HG02938 (cell line): ENCODE results near the gene TBCCD1.
"Not testable (repeated sequence)": the region's sequence is repeated elsewhere in the genome, so short reads cannot be mapped to it uniquely, and the experiment has no call there.

ENCODE experiments used
- ATAC-seq: cut with Tn5 transposase; IDR thresholded peaks from one replicate; pipeline ENCODE4 v1.9.1; 2021; ENCODE audit warnings: mild to moderate bottlenecking, moderate library complexity; ENCODE audit not compliant: unreplicated experiment

Gene TBCCD1

DNA sequence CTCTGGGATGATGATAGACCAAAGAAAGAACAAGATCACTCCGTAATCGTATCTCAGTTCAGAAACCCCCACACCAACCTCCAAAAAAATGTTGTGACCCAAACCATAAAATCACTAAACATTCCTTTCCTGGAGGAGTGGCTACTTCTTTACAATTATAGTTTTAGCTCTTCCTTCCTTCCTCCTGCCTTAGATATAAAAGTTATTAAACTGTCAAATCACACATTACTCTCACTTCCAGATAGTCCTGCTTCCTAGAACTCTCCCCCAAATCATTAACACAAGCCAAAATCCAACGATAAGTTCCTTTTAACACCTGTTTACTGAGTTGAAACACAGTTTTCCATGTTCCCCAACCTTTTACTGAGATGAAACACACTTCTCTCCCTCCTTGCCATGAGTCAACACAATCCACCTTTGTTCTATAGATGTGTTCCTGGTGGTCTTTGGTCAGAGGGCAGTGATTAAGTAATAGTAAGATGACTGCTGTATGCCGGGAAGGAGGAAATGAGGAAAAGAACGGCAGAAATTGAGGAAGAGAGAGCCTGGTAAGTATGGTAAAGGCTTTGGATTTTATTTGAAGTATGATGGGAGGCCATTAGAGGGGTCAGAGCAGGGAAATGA, 14.6 kb downstream of the TBCCD1 start:
- no peak for ATAC-seq

GRCh38 chr3:186551387-186551786, 15.8 kb downstream of the TBCCD1 start:
- no peak for ATAC-seq

- ATAC-seq = no peak
Observed at GRCh38 chr3:186549497-186549896, 17.6 kb downstream of the TBCCD1 start.

DNA sequence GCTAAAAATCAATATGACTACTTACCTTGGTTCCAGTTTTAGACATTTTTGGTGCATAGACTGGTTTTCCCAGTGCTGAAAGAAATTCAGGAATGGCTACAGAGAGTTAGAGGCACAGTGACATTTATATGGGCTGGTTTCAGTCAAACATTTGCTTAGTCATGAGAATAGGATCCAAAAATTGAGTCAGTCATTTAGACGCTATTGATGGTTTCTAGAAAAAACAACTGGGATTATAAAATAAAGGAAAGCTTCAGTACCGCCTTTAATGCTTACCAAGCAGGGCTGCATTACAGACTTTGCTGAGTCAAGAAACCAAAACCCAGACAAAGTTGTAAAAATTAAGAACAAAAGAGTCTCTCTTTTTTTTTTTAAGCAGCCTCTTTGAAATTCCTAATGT, 22.9 kb downstream of the TBCCD1 start, which contains the start of gene CRYGS:
TSS of gene CRYGS (minus strand) at position 100 of the 400 bp plus-strand sequence. CDS start at position 46, 54 bp downstream.
- ATAC-seq = no peak

DNA sequence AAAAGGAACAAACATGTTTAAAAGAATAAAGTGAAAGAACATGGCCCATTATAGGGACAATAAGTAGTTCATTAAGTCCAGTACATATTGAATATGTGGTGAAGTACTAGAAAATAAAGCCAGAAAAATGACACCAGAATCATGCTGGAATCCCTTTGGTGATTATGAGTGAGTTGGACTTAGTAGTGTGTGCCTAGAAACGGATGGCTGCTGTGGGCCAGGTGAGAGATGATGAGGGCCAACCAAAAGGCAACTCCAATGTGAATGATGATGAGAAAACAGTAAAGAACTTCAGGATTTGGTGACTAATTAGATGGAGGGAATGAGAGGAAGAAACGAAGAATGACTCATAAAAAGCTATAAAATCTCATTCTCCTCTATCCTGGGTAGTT, 26.3 kb downstream of the TBCCD1 start:
- no peak for ATAC-seq

DNA sequence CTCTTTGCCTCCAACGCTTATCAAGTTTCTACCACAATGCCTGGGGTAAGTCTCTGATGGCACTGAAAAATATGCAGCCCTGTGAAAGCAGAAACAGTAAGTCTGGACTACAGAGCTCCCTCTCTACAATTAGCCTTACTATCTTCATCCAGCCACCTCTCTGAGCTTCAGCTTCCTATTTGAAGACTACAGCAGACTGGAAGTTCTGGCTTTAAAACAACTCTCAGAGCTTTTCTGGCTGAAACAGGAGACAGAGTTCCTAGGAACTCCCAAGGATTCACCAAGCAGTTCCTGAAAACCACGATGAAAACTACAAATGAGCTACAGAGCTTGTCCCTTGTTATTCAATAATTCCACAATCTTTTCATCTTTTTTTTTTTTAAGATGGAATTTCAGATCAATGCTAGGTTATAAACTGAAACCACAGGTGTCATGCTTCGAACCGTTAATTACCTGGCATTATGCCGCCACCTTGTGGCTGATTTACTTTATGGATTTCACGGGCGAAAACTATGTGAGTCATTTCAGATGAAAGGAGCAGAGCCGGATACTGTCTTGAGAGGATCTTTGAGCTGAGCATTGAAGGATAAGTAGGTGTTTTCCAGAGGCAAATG, 26.8 kb downstream of the TBCCD1 start:
- ATAC-seq = no peak

- ATAC-seq = no peak
Observed at GRCh38 chr3:186538779-186539178, 28.4 kb downstream of the TBCCD1 start.

DNA sequence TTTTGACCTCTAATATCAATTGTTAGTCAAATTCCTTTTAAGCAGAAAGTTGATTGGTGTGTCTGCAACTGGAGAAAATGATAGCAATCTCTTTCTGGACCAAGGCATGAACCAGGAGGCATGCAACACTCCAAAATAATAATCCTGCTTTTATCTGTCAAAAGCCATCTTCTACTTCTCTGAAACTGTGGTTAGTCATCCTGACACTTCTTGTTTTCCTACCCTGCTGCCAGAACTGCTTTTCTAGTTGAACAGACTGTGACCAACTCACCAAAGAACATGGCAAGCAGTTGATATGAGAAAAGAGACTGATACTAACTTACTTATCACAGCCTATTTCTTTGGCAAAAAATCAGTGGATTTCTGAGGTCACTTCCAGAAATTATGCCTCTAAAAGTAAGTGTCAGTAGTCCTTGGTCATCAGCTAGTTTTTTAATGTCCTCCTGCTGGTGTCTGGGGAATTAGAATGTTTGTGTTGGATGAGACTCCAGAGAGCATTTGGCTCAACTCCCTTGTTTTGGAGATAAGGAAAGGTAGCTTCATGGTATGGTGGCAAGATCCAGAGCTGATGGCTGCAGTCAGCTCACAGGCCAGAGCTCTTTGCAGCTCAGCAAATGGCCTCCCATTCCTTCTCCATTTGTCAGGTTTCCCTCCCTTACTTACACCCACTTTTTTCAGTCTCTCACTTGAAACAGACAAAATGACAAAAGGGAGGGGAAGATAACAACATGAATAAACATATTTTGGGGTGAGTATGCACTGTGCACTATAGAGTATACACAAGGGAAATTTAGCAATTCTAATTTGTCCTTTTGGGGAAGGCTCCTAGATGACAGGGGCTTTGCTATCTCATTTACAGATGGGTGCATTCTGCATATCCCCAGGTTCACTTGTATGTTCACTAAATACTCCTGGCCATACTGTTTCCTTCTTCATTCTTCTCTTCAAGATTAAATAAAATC, 30.0 kb downstream of the TBCCD1 start:
- ATAC-seq = no peak

GRCh38 chr3:186534113-186534669, 32.9 kb downstream of the TBCCD1 start:
- ATAC-seq = peak; percentile 86

- ATAC-seq = peak; percentile 45
Observed at GRCh38 chr3:186532598-186533072, 34.5 kb downstream of the TBCCD1 start.

GRCh38 chr3:186531694-186532093, 35.4 kb downstream of the TBCCD1 start:
- not testable (repeated sequence) for ATAC-seq

- no peak for ATAC-seq
Observed at GRCh38 chr3:186530415-186530814, 36.7 kb downstream of the TBCCD1 start.

- no peak for ATAC-seq
Observed at GRCh38 chr3:186529201-186529999, 37.7 kb downstream of the TBCCD1 start.

- ATAC-seq = peak; percentile 26
Observed at GRCh38 chr3:186526256-186526606, 40.9 kb downstream of the TBCCD1 start.

DNA sequence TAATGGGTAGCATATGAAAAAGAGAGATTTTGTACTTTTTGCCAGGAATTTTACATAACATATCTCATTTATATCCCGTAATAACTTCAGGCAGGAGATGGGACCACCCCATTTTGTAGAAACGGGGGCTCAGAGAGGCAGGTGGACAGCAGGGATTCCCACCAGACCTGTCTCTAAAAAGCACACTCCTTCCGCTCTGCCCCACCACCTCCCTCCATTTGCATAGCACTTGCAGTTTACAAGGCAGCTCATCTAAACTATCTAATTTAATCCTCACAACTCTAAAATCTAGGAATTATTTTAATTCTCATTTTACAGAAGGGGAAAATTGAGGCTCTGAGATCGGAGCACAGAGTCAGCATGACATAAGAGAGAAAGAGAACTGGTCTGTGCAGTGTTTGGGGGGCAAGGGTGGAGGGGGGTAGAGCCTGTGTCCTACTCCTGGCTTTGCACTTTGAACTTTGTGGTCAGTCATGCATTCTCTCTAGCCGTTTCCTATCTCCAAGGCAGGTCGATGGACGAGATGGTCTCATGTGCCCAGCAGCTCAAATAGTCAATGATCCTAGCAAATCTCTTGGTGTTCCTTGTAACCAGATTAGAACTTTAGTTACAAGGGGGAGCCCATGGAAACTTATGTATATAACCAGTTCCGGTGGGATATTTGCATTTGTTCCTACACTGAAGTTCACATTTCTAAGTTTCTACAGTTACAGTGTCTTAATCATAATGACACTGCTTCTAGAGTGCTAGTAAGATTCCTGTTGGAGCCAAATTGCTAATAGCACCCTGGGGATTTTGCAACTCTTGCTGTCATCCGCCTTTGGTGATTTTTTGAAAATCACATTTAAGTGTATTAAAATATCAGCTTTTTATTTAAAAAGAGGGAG, 41.5 kb downstream of the TBCCD1 start:
- peak; percentile 40 for ATAC-seq

GRCh38 chr3:186524616-186525015, 42.5 kb downstream of the TBCCD1 start:
- ATAC-seq = no peak

- no peak for ATAC-seq
Observed at GRCh38 chr3:186523434-186523833, 43.7 kb downstream of the TBCCD1 start.

DNA sequence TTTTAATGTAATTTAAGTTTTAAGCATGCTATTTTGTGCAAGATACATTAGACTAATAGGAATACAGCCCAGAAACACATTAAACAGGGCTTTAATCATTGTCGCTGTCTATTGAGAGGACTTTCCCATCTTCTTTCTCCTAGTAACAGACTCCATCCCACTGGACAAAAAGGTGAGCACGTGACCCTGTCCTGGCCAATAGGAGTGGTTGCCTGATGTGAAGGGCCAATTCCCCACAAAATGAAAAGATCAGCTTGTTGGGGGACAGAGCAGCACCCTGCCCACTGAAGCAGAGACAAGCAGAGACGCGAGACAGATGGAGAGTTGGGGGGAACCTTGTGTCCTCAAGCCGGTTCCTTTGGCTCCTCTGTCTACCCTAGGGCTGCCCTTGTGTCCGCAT, 44.1 kb downstream of the TBCCD1 start:
- ATAC-seq = no peak
